GM12878 (cell line): ENCODE results near the gene GYS2. TPM values are rescaled to one million over a fixed set of nuclear protein-coding genes. Genes with fewer than 3 reads are reported as not detected.

Experiments
- ATAC-seq: fragments of 200-7000 bp; cut with Tn5 transposase; 3 replicates; pipeline ENCODE4 v1.9.1; 2020; ENCODE audit warnings: mild to moderate bottlenecking, moderate library complexity
- BruUV-seq: library from RNA; stranded (reverse); fragments of 400-500 nt; replicated peaks from 2 replicates; lab custom pipeline; 2021; lab: Mats Ljungman, UMichigan
- CTCF ChIA-PET: fragments of 300-600 bp; sonication (Branson Sonifier 250); formaldehyde crosslinking; extraction: SDS; loops from one replicate; lab custom pipeline; 2021; ENCODE audit warnings: inconsistent platforms; lab: Yijun Ruan, JAX
- POLR2A ChIA-PET: fragments of 350-600 bp; formaldehyde crosslinking; extraction: SDS; loops from one replicate; lab custom pipeline; 2021; ENCODE audit warnings: inconsistent platforms; lab: Charles Lee
- RAD21 ChIA-PET: fragments of 300-600 bp; sonication (Branson Sonifier 250); formaldehyde crosslinking; loops from one replicate; lab custom pipeline; 2023; ENCODE audit warnings: antibody characterized with exemption; ENCODE audit not compliant: unreplicated experiment; lab: Charles Lee
- SMC1A ChIA-PET: fragments of 300-600 bp; sonication (Branson Sonifier 250); formaldehyde crosslinking; loops from one replicate; lab custom pipeline; 2023; ENCODE audit not compliant: unreplicated experiment, uncharacterized antibody; lab: Charles Lee
- DNase-seq: peaks from one replicate; pipeline ENCODE4 v3.0.0-alpha.2; 2011; ENCODE audit warnings: low read depth, low spot score
- FAIRE-seq: peaks from 3 replicates; lab custom pipeline; 2011; peaks lifted over from hg19 to GRCh38; lab: Jason Lieb, UNC
- H2AFZ ChIP-seq: 2 replicates; pipeline ENCODE4 v1.6.0; 2011; ENCODE audit warnings: low read depth, low read length, control low read depth; ENCODE audit not compliant: control insufficient read depth
- H3K27ac ChIP-seq: 2 replicates; pipeline ENCODE4 v1.5.1; 2011; ENCODE audit warnings: control low read depth; ENCODE audit not compliant: control insufficient read depth, insufficient read depth
- H3K27me3 ChIP-seq, 2 experiments: replicated peaks in 1 of 2; 2 replicates each; pipeline versions ENCODE4 v1.6.0 to v1.6.1; 2011; ENCODE audit warnings: low read length in 1 of 2; ENCODE audit not compliant: control insufficient read depth in 2 of 2, insufficient read depth in 2 of 2
- H3K36me3 ChIP-seq, 2 experiments: 2 replicates each; pipeline ENCODE4 v1.5.1; 2011; ENCODE audit warnings: low read length in 1 of 2; ENCODE audit not compliant: control insufficient read depth in 2 of 2, insufficient read depth in 2 of 2
- H3K4me1 ChIP-seq: 2 replicates; pipeline ENCODE4 v1.6.1; 2011; ENCODE audit warnings: mild to moderate bottlenecking, low read length, moderate library complexity, mixed read lengths; ENCODE audit not compliant: control insufficient read depth, insufficient read depth
- H3K4me2 ChIP-seq: 2 replicates; pipeline ENCODE4 v1.6.0; 2011; ENCODE audit warnings: control low read depth; ENCODE audit not compliant: control insufficient read depth, insufficient read depth
- H3K4me3 ChIP-seq: fragments of 200-600 bp; sonication (generic); 2 replicates; pipeline ENCODE4 v1.5.1; 2016
- H3K79me2 ChIP-seq: 2 replicates; pipeline ENCODE4 v1.6.0; 2011; ENCODE audit warnings: low read length; ENCODE audit not compliant: control insufficient read depth, insufficient read depth
- H3K9ac ChIP-seq: 2 replicates; pipeline ENCODE4 v1.8.0; 2011; ENCODE audit warnings: low read length, control low read depth, mixed read lengths; ENCODE audit not compliant: control insufficient read depth, insufficient read depth
- H3K9me3 ChIP-seq: replicated peaks from 3 replicates; pipeline ENCODE4 v1.5.1; 2011; ENCODE audit warnings: mild to moderate bottlenecking, low read length; ENCODE audit not compliant: control insufficient read depth, insufficient read depth
- H4K20me1 ChIP-seq: 2 replicates; pipeline ENCODE4 v1.6.0; 2011; ENCODE audit not compliant: control insufficient read depth, insufficient read depth
- CHD4 ChIP-seq: fragments of 200-600 bp; sonication (generic); IDR thresholded peaks from 2 replicates; pipeline ENCODE4 v1.6.1; 2016; ENCODE audit warnings: mild to moderate bottlenecking
- CREB1 ChIP-seq: IDR thresholded peaks from 2 replicates; pipeline ENCODE4 v1.6.1; 2012; ENCODE audit warnings: low read depth, mild to moderate bottlenecking, inconsistent platforms
- KAT2A ChIP-seq: conservative IDR thresholded peaks from 2 replicates; pipeline ENCODE4 v1.6.1; 2011; ENCODE audit warnings: low read depth, low read length; ENCODE audit not compliant: control insufficient read depth
- MYB ChIP-seq: fragments of 150-350 bp; IDR thresholded peaks from 2 replicates; pipeline ENCODE4 v1.6.1; 2014; ENCODE audit warnings: mild to moderate bottlenecking, low read depth, low read length, borderline replicate concordance
- NBN ChIP-seq: fragments of 450-650 bp; IDR thresholded peaks from 2 replicates; pipeline ENCODE4 v1.6.1; 2016
- NFXL1 ChIP-seq: fragments of 450-650 bp; IDR thresholded peaks from 2 replicates; pipeline ENCODE4 v1.6.1; 2017; ENCODE audit warnings: antibody characterized with exemption, mild to moderate bottlenecking, borderline replicate concordance
- NFYB ChIP-seq: IDR thresholded peaks from 2 replicates; pipeline ENCODE4 v1.6.1; 2011; ENCODE audit warnings: low read depth, mild to moderate bottlenecking, low read length, improper control_type of control experiment, moderate library complexity; ENCODE audit not compliant: insufficient read depth
- PML ChIP-seq: IDR thresholded peaks from 2 replicates; pipeline ENCODE4 v1.6.1; 2012; ENCODE audit warnings: low read length, inconsistent platforms
- SMAD5 ChIP-seq: IDR thresholded peaks from 2 replicates; pipeline ENCODE4 v1.6.1; 2016; ENCODE audit warnings: antibody characterized with exemption, low read depth
- SREBF2 ChIP-seq: IDR thresholded peaks from 2 replicates; pipeline ENCODE4 v1.6.1; 2012; ENCODE audit warnings: mild to moderate bottlenecking, low read length
- STAT3 ChIP-seq: IDR thresholded peaks from 2 replicates; pipeline ENCODE4 v1.6.1; 2011; ENCODE audit warnings: low read depth, low read length, improper control_type of control experiment
- TARDBP ChIP-seq: IDR thresholded peaks from 2 replicates; pipeline ENCODE4 v1.6.1; 2016; ENCODE audit warnings: borderline replicate concordance
- YBX1 ChIP-seq: fragments of 450-650 bp; IDR thresholded peaks from 2 replicates; pipeline ENCODE4 v1.6.1; 2016; ENCODE audit warnings: antibody characterized with exemption
- WGBS: methylation state at CpG from one replicate; pipeline ENCODE4 v1.1.6; 2016; ENCODE audit warnings: low lambda C conversion rate; ENCODE audit not compliant: insufficient replicate concordance, insufficient coverage; ENCODE audit errors: missing lambda C conversion rate; 5-methylcytosine and 5-hydroxymethylcytosine counted together
- in situ Hi-C: fragments of 300-500 bp; cut with MboI; formaldehyde crosslinking; loops from 9 replicates; pipeline ENCODE4 v1.14.3; 2018; ENCODE audit warnings: mixed read lengths
- intact Hi-C: fragments of 100-400 bp; cut with micrococcal nuclease; formaldehyde crosslinking; loops from one replicate; pipeline ENCODE4 v1.14.2; 2022; ENCODE audit not compliant: unreplicated experiment
- polyA plus RNA-seq, 11 experiments: library from polyadenylated mRNA; depleted of rRNA in 4 of 11; unstranded in 6 of 11; stranded (reverse) in 5 of 11; fragments of >200 nt; fragmentation: Nextera tagmentation in 4 of 11; fragmentation: Illumina TruSeq in 1 of 11; extraction: Ambion mirVana in 4 of 11; extraction: Trizol in 1 of 11; gene quantifications; 1 replicate in 1 of 11; 2 replicates in 10 of 11; pipeline versions ENCODE4 v1.2.1 to v1.2.3, GENCODE V29; 2011 to 2016; ENCODE audit warnings: inconsistent platforms in 2 of 11, missing spikeins in 2 of 11, low read depth in 1 of 11
- total RNA-seq, 4 experiments: library from RNA; depleted of rRNA in 3 of 4; stranded (reverse); fragments of >200 nt in 3 of 4; fragmentation: Illumina TruSeq in 1 of 4; extraction: Trizol in 1 of 4; gene quantifications; 2 replicates each; pipeline versions ENCODE4 v1.2.1 to v1.2.3, GENCODE V29; 2013 to 2021
- TF ChIP-seq, protein P1 (sequence below): IDR thresholded peaks from 2 replicates; pipeline ENCODE4 v1.6.1; 2012; ENCODE audit warnings: improper control_type of control experiment, low read depth, low read length; ENCODE audit not compliant: insufficient replicate concordance

GYS2 gene
- total and polyA plus RNA-seq, 10 of the 15 experiments (the other 5 are each of a cell fraction or from before 2014, with no cell fraction given) = not detected

DNA sequence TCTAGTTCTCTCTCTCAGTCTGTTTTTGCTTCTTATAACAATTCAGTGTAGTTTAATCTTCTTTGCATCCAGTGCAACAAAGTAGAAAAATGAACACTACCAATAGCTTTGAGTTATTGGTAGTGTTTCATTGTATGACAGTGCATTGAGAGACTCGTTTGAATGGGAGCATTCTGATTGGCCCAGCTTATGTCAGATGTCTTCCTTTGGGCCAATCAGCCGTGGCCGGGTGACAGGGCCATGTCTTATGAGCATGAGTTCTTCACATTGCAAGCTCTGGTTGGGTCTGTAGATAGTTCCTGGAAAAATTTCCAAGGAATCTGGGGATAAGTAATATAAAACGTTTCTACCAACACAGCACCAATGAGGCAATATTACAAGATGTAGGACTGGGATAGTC, 36.5 kb downstream of the GYS2 start:
- no peak overlapping the region for H3K4me3 ChIP-seq
- H2AFZ ChIP-seq = no peak overlapping the region
- CTCF ChIA-PET = interaction anchor here (1.5 kb wide), 1 partner anchor 8 kb away, joined by 5 read pairs; no protein-coding TSS in a partner anchor
- FAIRE-seq = no peak
- in situ Hi-C loops (no loop called here), intact Hi-C loops (no loop called here)
- no peak overlapping the region for H3K9ac ChIP-seq
- TF ChIP-seq TARDBP = no peak
- TF ChIP-seq CHD4 = no peak
- no peak for TF ChIP-seq MYB
- 0 out of 2 replicates have a peak, but pooled peaks have one; percentile 39 for TF ChIP-seq NFYB
- RAD21 ChIA-PET = no interaction called here
- WGBS = 37% methylated on average over 4 of the region's 4 CpGs
- no peaks in the 10 kb centered on the region for H3K36me3 ChIP-seq
- H3K27ac ChIP-seq = no peak overlapping the region
- no peaks in the 10 kb centered on the region for H4K20me1 ChIP-seq
- H3K9me3 ChIP-seq = no peaks in the 10 kb centered on the region
- no peak overlapping the region for H3K4me2 ChIP-seq
- SMC1A ChIA-PET = interaction anchor here (1.1 kb wide), 1 partner anchor 8 kb away, joined by 3 read pairs; no protein-coding TSS in a partner anchor
- H3K4me1 ChIP-seq = no peaks in the 10 kb centered on the region
- DNase-seq = no peak
- POLR2A ChIA-PET = no interaction called here
- no peaks in the 10 kb centered on the region for H3K27me3 ChIP-seq
- no peaks in the 10 kb centered on the region for H3K79me2 ChIP-seq
- no TSS peak for BruUV-seq
- no peak for ATAC-seq

DNA sequence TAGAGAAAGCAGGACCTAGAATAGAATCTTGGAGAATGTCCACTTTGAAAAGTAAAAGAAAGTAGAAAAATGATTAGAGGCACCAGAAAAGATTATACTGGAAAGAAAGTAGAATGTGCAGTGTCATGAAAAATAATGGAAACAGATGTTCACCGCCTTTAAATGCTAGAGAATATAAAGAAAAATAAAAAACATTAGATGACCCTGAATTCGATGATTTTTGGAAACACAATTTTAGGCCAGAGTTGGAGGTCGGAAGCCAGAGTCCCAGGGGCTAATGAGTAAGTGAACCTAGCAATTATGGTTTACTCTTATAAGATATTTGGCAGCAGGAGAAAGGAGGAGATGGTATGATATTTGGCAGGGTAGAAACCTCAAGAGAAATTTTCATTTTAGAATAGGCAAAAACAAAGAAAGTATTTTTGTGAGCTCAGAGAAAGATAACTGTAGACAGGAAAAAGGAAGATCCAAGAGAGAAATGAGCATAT, 37.7 kb downstream of the GYS2 start:
- Histone ChIP-seq H4K20me1 (no peaks in the 10 kb centered on the region), H3K9ac (no peak overlapping the region), H3K27ac (no peak overlapping the region), H3K9me3 (no peaks in the 10 kb centered on the region), H3K4me3 (no peak overlapping the region), H3K4me1 (no peaks in the 10 kb centered on the region), H3K4me2 (no peak overlapping the region), H2AFZ (no peak overlapping the region), H3K79me2 (no peaks in the 10 kb centered on the region), H3K27me3 (no peaks in the 10 kb centered on the region), H3K36me3 (no peaks in the 10 kb centered on the region)
- ChIA-PET POLR2A (no interaction called here), SMC1A (no interaction called here), CTCF (interaction anchor here (0.7 kb wide), 1 partner anchor 112 kb away, joined by 3 read pairs; no protein-coding TSS in a partner anchor), RAD21 (no interaction called here)
- ATAC-seq = no peak
- WGBS = 32% methylated on average over 3 of the region's 3 CpGs
- intact Hi-C loops = no loop called here
- FAIRE-seq = no peak
- BruUV-seq = no TSS peak
- DNase-seq = no peak
- in situ Hi-C loops = no loop called here
- TF ChIP-seq, protein P1, sequence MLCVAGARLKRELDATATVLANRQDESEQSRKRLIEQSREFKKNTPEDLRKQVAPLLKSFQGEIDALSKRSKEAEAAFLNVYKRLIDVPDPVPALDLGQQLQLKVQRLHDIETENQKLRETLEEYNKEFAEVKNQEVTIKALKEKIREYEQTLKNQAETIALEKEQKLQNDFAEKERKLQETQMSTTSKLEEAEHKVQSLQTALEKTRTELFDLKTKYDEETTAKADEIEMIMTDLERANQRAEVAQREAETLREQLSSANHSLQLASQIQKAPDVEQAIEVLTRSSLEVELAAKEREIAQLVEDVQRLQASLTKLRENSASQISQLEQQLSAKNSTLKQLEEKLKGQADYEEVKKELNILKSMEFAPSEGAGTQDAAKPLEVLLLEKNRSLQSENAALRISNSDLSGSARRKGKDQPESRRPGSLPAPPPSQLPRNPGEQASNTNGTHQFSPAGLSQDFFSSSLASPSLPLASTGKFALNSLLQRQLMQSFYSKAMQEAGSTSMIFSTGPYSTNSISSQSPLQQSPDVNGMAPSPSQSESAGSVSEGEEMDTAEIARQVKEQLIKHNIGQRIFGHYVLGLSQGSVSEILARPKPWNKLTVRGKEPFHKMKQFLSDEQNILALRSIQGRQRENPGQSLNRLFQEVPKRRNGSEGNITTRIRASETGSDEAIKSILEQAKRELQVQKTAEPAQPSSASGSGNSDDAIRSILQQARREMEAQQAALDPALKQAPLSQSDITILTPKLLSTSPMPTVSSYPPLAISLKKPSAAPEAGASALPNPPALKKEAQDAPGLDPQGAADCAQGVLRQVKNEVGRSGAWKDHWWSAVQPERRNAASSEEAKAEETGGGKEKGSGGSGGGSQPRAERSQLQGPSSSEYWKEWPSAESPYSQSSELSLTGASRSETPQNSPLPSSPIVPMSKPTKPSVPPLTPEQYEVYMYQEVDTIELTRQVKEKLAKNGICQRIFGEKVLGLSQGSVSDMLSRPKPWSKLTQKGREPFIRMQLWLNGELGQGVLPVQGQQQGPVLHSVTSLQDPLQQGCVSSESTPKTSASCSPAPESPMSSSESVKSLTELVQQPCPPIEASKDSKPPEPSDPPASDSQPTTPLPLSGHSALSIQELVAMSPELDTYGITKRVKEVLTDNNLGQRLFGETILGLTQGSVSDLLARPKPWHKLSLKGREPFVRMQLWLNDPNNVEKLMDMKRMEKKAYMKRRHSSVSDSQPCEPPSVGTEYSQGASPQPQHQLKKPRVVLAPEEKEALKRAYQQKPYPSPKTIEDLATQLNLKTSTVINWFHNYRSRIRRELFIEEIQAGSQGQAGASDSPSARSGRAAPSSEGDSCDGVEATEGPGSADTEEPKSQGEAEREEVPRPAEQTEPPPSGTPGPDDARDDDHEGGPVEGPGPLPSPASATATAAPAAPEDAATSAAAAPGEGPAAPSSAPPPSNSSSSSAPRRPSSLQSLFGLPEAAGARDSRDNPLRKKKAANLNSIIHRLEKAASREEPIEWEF = no peak
- TF ChIP-seq CREB1 (no peak), SMAD5 (no peak), STAT3 (no peak), PML (no peak), CHD4 (no peak), KAT2A (no peak), SREBF2 (no peak), YBX1 (no peak), NFXL1 (no peak), NBN (no peak)
